ENCODE data around the gene INPP5D. TPM values are rescaled to one million over a fixed set of nuclear protein-coding genes. Genes with fewer than 3 reads are reported as not detected.

INPP5D gene
- total RNA-seq, 1 donor from 2014 or later, result 79.2 TPM

DNA sequence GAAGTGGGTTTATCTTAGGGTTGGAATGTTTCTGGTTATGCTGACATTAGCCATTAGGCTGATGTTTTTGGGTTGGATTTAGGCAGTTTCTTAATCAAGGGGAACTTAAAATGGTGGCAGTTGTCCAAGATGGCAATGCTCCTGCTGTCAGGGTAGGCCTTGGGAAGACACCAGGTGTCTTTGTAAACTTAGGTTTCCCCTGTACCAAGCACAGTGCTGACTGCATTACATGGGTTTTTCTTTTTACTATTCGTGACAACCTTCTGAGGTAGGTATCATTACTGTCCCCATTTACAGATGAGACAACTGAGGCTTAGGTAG is 190.8 kb downstream of the INPP5D start:
- Mint-ChIP-seq H3K36me3 (ENCODE audit: low read depth, unreplicated experiment) (no peaks in the 10 kb centered on the region), H3K4me3 (ENCODE audit: unreplicated experiment) (peak overlapping the region; percentile 99), H3K9me3 (ENCODE audit: unreplicated experiment) (no peaks in the 10 kb centered on the region), H3K27me3 (ENCODE audit: unreplicated experiment) (peaks cover 5% of the 10 kb centered on the region), H3K27ac (ENCODE audit: unreplicated experiment) (peak overlapping the region; percentile 91), H3K4me1 (ENCODE audit: unreplicated experiment) (peaks cover 33% of the 10 kb centered on the region)
- no peak for DNase-seq (ENCODE audit: low spot score)
- TF ChIP-seq, protein P1, sequence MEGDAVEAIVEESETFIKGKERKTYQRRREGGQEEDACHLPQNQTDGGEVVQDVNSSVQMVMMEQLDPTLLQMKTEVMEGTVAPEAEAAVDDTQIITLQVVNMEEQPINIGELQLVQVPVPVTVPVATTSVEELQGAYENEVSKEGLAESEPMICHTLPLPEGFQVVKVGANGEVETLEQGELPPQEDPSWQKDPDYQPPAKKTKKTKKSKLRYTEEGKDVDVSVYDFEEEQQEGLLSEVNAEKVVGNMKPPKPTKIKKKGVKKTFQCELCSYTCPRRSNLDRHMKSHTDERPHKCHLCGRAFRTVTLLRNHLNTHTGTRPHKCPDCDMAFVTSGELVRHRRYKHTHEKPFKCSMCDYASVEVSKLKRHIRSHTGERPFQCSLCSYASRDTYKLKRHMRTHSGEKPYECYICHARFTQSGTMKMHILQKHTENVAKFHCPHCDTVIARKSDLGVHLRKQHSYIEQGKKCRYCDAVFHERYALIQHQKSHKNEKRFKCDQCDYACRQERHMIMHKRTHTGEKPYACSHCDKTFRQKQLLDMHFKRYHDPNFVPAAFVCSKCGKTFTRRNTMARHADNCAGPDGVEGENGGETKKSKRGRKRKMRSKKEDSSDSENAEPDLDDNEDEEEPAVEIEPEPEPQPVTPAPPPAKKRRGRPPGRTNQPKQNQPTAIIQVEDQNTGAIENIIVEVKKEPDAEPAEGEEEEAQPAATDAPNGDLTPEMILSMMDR (IDR thresholded peaks at IDR 0.05; ENCODE audit: unreplicated experiment), result no peak

DNA sequence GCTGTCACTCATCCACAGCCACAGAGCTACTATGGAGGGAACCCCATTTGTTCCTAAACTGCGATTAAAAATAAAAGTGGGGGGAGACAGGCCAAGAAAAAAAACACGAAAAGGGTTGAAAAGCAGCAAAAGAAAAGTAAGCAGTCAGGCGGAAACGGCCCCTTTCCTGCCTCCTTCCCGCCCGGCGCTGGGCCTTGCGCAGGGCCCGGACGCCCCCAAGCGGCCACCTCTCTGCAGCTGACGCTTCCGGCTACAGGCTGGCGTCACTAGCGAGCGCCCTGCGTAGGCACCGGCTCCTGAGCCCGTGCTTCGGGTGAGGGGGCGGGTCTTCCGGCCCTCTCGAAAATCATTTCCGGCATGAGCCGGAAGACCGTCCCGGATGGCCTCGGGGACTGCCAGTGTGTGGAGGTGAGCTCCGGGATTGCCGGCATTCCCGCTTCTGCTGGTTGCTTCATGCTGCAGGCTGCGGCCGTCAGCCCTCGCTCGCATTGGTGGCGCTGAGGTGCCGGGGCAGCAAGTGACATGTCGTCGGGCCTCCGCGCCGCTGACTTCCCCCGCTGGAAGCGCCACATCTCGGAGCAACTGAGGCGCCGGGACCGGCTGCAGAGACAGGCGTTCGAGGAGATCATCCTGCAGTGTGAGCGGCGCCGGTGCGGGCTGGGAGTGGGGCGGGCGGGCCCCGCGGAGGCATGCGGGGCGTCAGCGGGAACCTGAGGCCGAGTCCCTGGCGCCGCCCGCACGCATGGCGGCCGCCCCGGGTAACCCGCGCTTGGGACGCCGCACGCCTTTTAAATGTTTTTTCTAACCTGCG is 191.4 kb downstream of the INPP5D start, which contains the start of gene ATG16L1:
TSS of gene ATG16L1 (plus strand) at position 368 of the 811 bp plus-strand sequence. CDS start at position 523, 155 bp downstream.
- Mint-ChIP-seq H3K4me1 (ENCODE audit: unreplicated experiment) (peaks cover 33% of the 10 kb centered on the region), H3K36me3 (ENCODE audit: low read depth, unreplicated experiment) (no peaks in the 10 kb centered on the region), H3K4me3 (ENCODE audit: unreplicated experiment) (peak within 1 kb of the TSS; percentile 99), H3K27me3 (ENCODE audit: unreplicated experiment) (peaks cover 5% of the 10 kb centered on the region), H3K27ac (ENCODE audit: unreplicated experiment) (peak within 1 kb of the TSS; percentile 93), H3K9me3 (ENCODE audit: unreplicated experiment) (no peaks in the 10 kb centered on the region)
- peak; percentile 97 for DNase-seq (ENCODE audit: low spot score)
- TF ChIP-seq, protein P1 (IDR thresholded peaks at IDR 0.05; ENCODE audit: unreplicated experiment), result peak; percentile 77

DNA sequence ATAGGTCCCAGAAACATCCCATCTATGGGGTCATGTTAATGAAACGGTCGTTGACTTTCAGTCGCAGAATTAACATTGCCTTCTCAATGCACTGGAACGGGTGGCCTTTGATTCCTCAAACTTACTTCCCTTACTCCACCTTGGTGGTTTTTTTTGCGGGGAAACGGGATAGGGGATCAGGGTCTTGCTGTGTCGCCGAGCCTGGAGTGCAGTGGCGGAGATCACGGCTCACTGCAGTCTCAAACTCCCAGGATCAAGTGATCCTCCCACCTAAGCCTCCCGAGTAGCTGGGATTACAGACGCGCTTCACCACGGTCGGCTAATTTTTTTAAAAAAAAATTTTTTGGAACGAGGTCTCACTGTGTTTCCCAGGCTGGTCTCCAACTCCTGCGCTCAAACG is 192.1 kb downstream of the INPP5D start:
- no peak for DNase-seq (ENCODE audit: low spot score)
- Mint-ChIP-seq H3K4me3 (ENCODE audit: unreplicated experiment) (peak overlapping the region; percentile 99), H3K27me3 (ENCODE audit: unreplicated experiment) (peaks cover 5% of the 10 kb centered on the region), H3K36me3 (ENCODE audit: low read depth, unreplicated experiment) (no peaks in the 10 kb centered on the region), H3K4me1 (ENCODE audit: unreplicated experiment) (peaks cover 33% of the 10 kb centered on the region), H3K9me3 (ENCODE audit: unreplicated experiment) (no peaks in the 10 kb centered on the region), H3K27ac (ENCODE audit: unreplicated experiment) (peak overlapping the region; percentile 93)
- TF ChIP-seq, protein P1 (IDR thresholded peaks at IDR 0.05; ENCODE audit: unreplicated experiment), result no peak

DNA sequence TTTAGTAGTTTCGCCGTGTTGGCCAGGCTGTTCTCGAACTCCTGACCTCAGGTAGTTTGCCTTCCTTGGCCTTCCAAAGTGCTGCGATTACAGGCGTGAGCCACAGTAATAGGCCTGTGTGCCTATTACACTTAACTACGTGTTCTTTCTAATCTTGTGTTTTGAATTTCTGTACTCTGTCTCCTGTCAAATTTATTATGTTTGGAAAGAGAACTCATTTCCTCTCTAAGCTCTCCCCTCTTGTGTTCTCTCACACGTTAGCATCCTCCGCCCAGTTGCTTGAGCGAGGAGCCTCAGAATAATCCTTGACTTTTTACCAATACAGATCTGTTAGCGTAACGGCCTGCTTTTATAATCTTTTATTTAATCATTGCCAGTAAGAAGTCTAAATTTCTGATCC is 195.0 kb downstream of the INPP5D start:
- no peaks in the 10 kb centered on the region for H3K9me3 Mint-ChIP-seq (ENCODE audit: unreplicated experiment)
- peaks cover 5% of the 10 kb centered on the region for H3K27me3 Mint-ChIP-seq (ENCODE audit: unreplicated experiment)
- peaks cover 15% of the 10 kb centered on the region for H3K36me3 Mint-ChIP-seq (ENCODE audit: low read depth, unreplicated experiment)
- H3K4me3 Mint-ChIP-seq (ENCODE audit: unreplicated experiment), result no peak overlapping the region
- TF ChIP-seq, protein P1 (IDR thresholded peaks at IDR 0.05; ENCODE audit: unreplicated experiment), result no peak
- H3K4me1 Mint-ChIP-seq (ENCODE audit: unreplicated experiment), result peaks cover 43% of the 10 kb centered on the region
- no peak for DNase-seq (ENCODE audit: low spot score)
- no peak overlapping the region for H3K27ac Mint-ChIP-seq (ENCODE audit: unreplicated experiment)

DNA sequence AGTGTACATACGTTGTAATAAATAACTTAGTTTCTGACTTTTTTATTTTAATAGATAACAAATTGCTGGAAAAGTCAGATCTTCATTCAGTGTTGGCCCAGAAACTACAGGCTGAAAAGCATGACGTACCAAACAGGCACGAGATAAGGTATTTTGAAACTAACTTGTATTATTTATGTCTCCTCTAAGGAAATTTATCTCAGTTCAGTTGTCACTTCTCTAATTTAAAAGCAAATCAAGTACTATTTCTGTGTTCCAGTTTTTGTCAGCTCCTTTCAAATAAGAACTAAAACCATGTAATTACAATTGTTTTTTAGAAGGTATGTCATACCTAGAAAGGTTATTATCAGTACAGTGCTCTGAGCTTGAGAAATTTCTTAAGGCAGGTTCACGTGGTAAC is 195.9 kb downstream of the INPP5D start:
- peaks cover 37% of the 10 kb centered on the region for H3K4me1 Mint-ChIP-seq (ENCODE audit: unreplicated experiment)
- H3K27ac Mint-ChIP-seq (ENCODE audit: unreplicated experiment), result no peak overlapping the region
- H3K36me3 Mint-ChIP-seq (ENCODE audit: low read depth, unreplicated experiment), result peaks cover 15% of the 10 kb centered on the region
- TF ChIP-seq, protein P1 (IDR thresholded peaks at IDR 0.05; ENCODE audit: unreplicated experiment), result no peak
- no peaks in the 10 kb centered on the region for H3K9me3 Mint-ChIP-seq (ENCODE audit: unreplicated experiment)
- H3K27me3 Mint-ChIP-seq (ENCODE audit: unreplicated experiment), result peaks cover 4% of the 10 kb centered on the region
- no peak overlapping the region for H3K4me3 Mint-ChIP-seq (ENCODE audit: unreplicated experiment)
- no peak for DNase-seq (ENCODE audit: low spot score)

Data from endothelial cell (in vitro differentiated cells).